Body of pancreas (tissue), 4 donors: Measurements from ENCODE around the gene DTX1. TPM values are rescaled to one million over a fixed set of nuclear protein-coding genes. Genes with fewer than 3 reads are reported as not detected.

Experiments used
- ATAC-seq: fragments of 150-250 bp; one replicate; pipeline ENCODE4 v1.9.1; 2016
- DNase-seq, 4 donors: peaks; one replicate each; pipeline ENCODE4 v3.0.0-alpha.2; 2019
- H3K27ac ChIP-seq, 4 donors: fragments of 200-600 bp; sonication (generic); 1 replicate in 3 of 4; 2 replicates in 1 of 4; pipeline versions ENCODE4 v1.5.1 to v1.6.1; 2016 to 2019; ENCODE audit warnings: mild to moderate bottlenecking in 1 of 4, mixed read lengths in 1 of 4, moderate library complexity in 1 of 4
- H3K27me3 ChIP-seq, 2 donors: fragments of 200-600 bp; sonication (generic); one replicate each; pipeline ENCODE4 v1.6.0; 2016; ENCODE audit warnings: mild to moderate bottlenecking in 1 of 2
- H3K36me3 ChIP-seq, 2 donors: fragments of 200-600 bp; sonication (generic); replicated peaks in 1 of 2; 2 replicates each; pipeline ENCODE4 v1.5.1; 2016; ENCODE audit warnings: low read depth in 2 of 2; ENCODE audit not compliant: insufficient read depth in 1 of 2
- H3K4me1 ChIP-seq: fragments of 200-600 bp; sonication (generic); one replicate; pipeline ENCODE4 v1.6.0; 2016
- H3K4me3 ChIP-seq, 2 donors: fragments of 200-600 bp; sonication (generic); 1 replicate in 1 of 2; 2 replicates in 1 of 2; pipeline ENCODE4 v1.5.1; 2016 to 2019
- H3K9me3 ChIP-seq, 3 donors: fragments of 200-600 bp; sonication (generic); 1 replicate in 2 of 3; 2 replicates in 1 of 3; pipeline ENCODE4 v1.5.1; 2016
- POLR2A ChIP-seq, 3 donors: fragments of 450-650 bp; IDR thresholded peaks; one replicate each; pipeline ENCODE4 v1.6.1; 2016; ENCODE audit warnings: antibody characterized with exemption in 3 of 3, mild to moderate bottlenecking in 2 of 3
- WGBS, 2 donors: methylation state at CpG; one replicate each; pipeline ENCODE4 v1.1.5; 2017; 5-methylcytosine and 5-hydroxymethylcytosine counted together
- intact Hi-C: fragments of 100-400 bp; cut with DNase I; formaldehyde crosslinking; loops from one replicate; pipeline ENCODE4 v1.15.1; 2023
- total RNA-seq, 2 donors: library from RNA; depleted of rRNA; stranded (reverse); fragments of >200 nt; gene quantifications; one replicate each; pipeline ENCODE4 v1.1.0, GENCODE V29; 2016
- TF ChIP-seq, protein P1 (sequence below), 7 experiments: fragments of 450-650 bp in 4 of 7; fragments of 200-600 bp in 3 of 7; sonication (generic) in 3 of 7; IDR thresholded peaks; one replicate each; pipeline ENCODE4 v1.5.1; 2016 to 2019; ENCODE audit warnings: antibody characterized with exemption in 7 of 7

The DTX1 gene
- total RNA-seq, 2 donors from 2014 or later: 11.9 to 17.5 TPM

DNA sequence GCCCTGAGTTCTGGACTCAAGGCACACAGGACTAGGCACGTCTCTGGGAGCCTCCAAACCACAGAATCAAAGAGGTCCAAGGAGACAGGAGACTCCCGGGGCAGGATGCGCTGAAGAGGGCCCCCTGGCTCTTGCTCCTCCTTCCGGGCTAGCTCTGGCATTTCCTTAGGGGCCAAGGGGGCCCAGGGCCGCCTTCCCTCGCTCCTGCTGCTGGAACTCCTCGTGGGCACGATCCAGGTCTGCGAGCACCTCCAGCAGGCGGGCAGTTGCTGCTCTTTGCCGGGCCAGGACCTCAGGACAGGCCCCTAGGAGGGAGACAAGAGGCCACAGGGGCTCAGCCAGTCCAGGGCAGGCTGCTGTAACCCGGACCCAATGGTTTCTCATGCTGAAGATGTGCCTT is 43.2 kb downstream of the DTX1 start:
- Histone ChIP-seq H3K27ac (no peak overlapping the region), H3K9me3 (no peaks in the 10 kb centered on the region), H3K36me3 (no peaks in the 10 kb centered on the region), H3K4me3 (no peak overlapping the region), H3K4me1 (peaks cover 19% of the 10 kb centered on the region), H3K27me3 (no peaks in the 10 kb centered on the region)
- no peak for TF ChIP-seq POLR2A (IDR thresholded peaks at IDR 0.05)
- TF ChIP-seq, protein P1, sequence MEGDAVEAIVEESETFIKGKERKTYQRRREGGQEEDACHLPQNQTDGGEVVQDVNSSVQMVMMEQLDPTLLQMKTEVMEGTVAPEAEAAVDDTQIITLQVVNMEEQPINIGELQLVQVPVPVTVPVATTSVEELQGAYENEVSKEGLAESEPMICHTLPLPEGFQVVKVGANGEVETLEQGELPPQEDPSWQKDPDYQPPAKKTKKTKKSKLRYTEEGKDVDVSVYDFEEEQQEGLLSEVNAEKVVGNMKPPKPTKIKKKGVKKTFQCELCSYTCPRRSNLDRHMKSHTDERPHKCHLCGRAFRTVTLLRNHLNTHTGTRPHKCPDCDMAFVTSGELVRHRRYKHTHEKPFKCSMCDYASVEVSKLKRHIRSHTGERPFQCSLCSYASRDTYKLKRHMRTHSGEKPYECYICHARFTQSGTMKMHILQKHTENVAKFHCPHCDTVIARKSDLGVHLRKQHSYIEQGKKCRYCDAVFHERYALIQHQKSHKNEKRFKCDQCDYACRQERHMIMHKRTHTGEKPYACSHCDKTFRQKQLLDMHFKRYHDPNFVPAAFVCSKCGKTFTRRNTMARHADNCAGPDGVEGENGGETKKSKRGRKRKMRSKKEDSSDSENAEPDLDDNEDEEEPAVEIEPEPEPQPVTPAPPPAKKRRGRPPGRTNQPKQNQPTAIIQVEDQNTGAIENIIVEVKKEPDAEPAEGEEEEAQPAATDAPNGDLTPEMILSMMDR (IDR thresholded peaks at IDR 0.05): no peak
- WGBS, 2 donors: 75 to 85% methylated on average over 10 to 11 of the region's 12 CpGs
- ATAC-seq (no peak), DNase-seq (no peak)
- intact Hi-C loops: no loop called here

DNA sequence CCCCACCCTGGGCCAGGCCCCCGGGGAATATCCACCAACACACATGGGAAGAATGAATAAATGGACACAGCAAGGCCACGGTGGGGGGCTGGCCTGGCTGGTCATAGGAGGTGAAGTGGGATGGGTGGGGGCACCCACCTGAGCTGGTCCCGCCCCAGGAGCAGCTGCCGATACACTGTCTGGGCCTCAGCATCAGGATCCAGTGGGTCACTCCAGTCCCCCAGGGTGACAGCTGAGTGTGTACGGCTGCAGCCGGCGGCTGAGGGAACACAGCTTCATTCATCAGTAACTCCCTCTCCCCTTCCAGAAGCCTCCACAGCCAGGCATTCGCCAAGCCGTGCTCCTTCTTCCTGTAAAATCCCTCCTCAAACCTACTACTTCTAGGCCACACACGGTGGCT is 45.2 kb downstream of the DTX1 start:
- TF ChIP-seq, protein P1 (IDR thresholded peaks at IDR 0.05): no peak
- Histone ChIP-seq H3K36me3 (no peaks in the 10 kb centered on the region), H3K9me3 (no peaks in the 10 kb centered on the region), H3K27ac (no peak overlapping the region), H3K27me3 (no peaks in the 10 kb centered on the region), H3K4me1 (peaks cover 19% of the 10 kb centered on the region), H3K4me3 (no peak overlapping the region)
- intact Hi-C loops: no loop called here
- ATAC-seq (no peak), DNase-seq (no peak)
- WGBS, 2 donors: 81 to 95% methylated on average over 6 to 10 of the region's 10 CpGs

GRCh38 chr12:113102811-113103210 is 46.3 kb downstream of the DTX1 start:
- Histone ChIP-seq H3K4me3 (no peak overlapping the region), H3K27ac (no peak overlapping the region), H3K36me3 (no peaks in the 10 kb centered on the region), H3K9me3 (no peaks in the 10 kb centered on the region), H3K27me3 (no peaks in the 10 kb centered on the region), H3K4me1 (peaks cover 19% of the 10 kb centered on the region)
- intact Hi-C loops: no loop called here
- no peak for ATAC-seq
- TF ChIP-seq, protein P1 (IDR thresholded peaks at IDR 0.05): no peak
- TF ChIP-seq POLR2A (IDR thresholded peaks at IDR 0.05): no peak
- 83 to 87% methylated on average over 5 of the region's 5 CpGs for WGBS, 2 donors
- DNase-seq: no peak

DNA sequence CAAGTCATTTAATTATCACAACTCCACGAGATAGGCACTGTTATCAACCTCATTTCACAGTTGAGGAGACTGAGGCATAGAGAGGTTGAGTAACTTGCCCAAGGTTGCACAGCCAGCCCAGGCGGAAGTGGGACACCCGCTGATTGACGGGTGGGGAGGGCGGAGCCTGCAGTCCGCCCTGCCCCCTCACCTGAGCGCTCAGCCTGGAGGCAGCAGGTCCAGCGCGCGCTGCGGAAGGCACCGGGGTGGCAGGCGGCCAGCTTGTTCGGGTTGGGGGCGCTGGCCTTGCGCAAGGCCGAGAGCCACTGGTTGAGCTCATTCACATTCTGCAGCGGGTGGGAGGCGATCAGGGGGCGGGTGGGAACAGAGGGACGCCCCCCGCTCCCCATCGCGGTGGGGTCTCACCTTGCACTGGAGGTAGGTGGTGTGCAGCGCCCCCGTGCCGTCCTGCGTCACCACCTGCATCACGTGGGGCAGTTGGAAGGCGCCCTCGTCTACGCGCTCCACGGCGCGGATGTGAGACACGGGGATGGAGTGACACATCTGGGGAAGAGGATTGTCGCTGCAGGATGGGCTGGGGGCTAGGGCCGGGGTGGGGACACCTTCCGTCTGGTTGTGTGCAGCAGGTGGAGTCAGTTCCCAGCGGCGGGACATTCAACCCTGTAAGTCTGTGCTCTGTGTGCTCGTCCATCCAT is 47.4 kb downstream of the DTX1 start:
- peak; percentile 50 to 75 (median 61) for DNase-seq
- 4 to 20% methylated on average over 22 to 37 of the region's 43 CpGs for WGBS, 2 donors

More for the DNA sequence above, 47.4 kb downstream of the DTX1 start:
- H3K4me3 ChIP-seq: no peak overlapping the region
- peaks cover 8% of the 10 kb centered on the region for H3K4me1 ChIP-seq
- TF ChIP-seq POLR2A (IDR thresholded peaks at IDR 0.05): no peak
- TF ChIP-seq, protein P1 (IDR thresholded peaks at IDR 0.05): no peak
- H3K36me3 ChIP-seq: no peaks in the 10 kb centered on the region
- intact Hi-C loops: no loop called here
- H3K9me3 ChIP-seq: no peaks in the 10 kb centered on the region
- H3K27me3 ChIP-seq: no peaks in the 10 kb centered on the region
- peak; percentile 63 for ATAC-seq
- H3K27ac ChIP-seq: no peak overlapping the region
